Endothelial cell of umbilical vein (primary cell): Measurements from ENCODE around the gene MMP2.
A peak's percentile ranks its signal among the peaks of the same experiment; 100 is the strongest.

Source experiments
- CTCF ChIP-seq, 2 donors: IDR thresholded peaks; 1 replicate in 1 of 2; 2 replicates in 1 of 2; pipeline ENCODE4 v1.5.1; 2011; ENCODE audit warnings: low read length in 2 of 2, mild to moderate bottlenecking in 2 of 2, moderate library complexity in 2 of 2, control low read depth in 1 of 2, inconsistent platforms in 1 of 2, low read depth in 1 of 2; ENCODE audit not compliant: insufficient read depth in 1 of 2; ENCODE audit errors: extremely low read depth in 1 of 2
- EZH2 ChIP-seq: IDR thresholded peaks from 2 replicates; pipeline ENCODE4 v1.6.1; 2012; ENCODE audit warnings: borderline replicate concordance, low read depth, mild to moderate bottlenecking, moderate library complexity, low read length, inconsistent platforms; ENCODE audit not compliant: severe bottlenecking
- FOS ChIP-seq: IDR thresholded peaks from 2 replicates; pipeline ENCODE4 v1.6.1; 2011; ENCODE audit warnings: mild to moderate bottlenecking, low read length, moderate library complexity, borderline replicate concordance; ENCODE audit not compliant: insufficient read depth
- GATA2 ChIP-seq: IDR thresholded peaks from 2 replicates; pipeline ENCODE4 v1.7.0; 2011; ENCODE audit warnings: low read depth, mild to moderate bottlenecking, moderate library complexity, mixed read lengths, low read length; ENCODE audit not compliant: insufficient read length, insufficient read depth
- POLR2A ChIP-seq: IDR thresholded peaks from 2 replicates; pipeline ENCODE4 v1.6.1; 2012; ENCODE audit warnings: low read depth, mild to moderate bottlenecking, control low read depth, low read length
- POLR2AphosphoS5 ChIP-seq: IDR thresholded peaks from 2 replicates; pipeline ENCODE4 v1.6.1; 2012; ENCODE audit warnings: low read depth, mild to moderate bottlenecking, control low read depth, low read length, moderate library complexity; ENCODE audit not compliant: insufficient read depth
- TF ChIP-seq, protein P1 (sequence below): IDR thresholded peaks from 2 replicates; pipeline ENCODE4 v1.6.1; 2011; ENCODE audit not compliant: insufficient read depth, insufficient read length

DNA sequence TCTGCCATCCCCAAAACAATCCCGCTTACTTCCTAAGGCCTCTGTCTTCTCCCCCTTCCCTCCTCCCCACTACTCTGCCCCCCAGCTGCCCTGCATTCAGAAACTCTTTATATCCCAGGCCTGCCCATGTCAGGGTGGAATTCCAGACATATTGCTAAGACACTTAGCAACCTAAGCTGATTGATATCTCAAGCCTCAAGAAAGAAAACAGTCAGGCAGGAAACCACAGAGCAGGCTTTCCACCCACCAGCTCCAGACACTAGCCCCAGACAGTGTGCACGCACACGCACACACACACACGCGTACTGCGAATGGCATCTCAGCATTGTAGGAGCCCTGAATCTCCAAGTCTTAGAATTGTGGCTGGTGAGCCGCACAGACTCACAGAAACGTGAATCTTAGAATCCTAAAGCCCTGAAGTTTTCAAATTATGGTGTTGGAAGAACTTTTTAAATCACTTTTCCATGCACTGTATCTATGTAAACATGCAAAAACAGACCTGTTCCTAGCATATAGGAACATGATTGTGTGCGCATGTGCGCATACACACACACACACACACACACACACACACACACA is 21.0 kb downstream of the MMP2 start:
- no peak for TF ChIP-seq EZH2
- no peak for TF ChIP-seq CTCF (IDR thresholded peaks at IDR 0.05; ENCODE audit: extremely low read depth in 1 of 2, insufficient read depth in 1 of 2, low read depth in 1 of 2, low read length in 2 of 2)
- peak; percentile 80 for TF ChIP-seq POLR2AphosphoS5
- TF ChIP-seq POLR2A = peak; percentile 61
- TF ChIP-seq, protein P1, sequence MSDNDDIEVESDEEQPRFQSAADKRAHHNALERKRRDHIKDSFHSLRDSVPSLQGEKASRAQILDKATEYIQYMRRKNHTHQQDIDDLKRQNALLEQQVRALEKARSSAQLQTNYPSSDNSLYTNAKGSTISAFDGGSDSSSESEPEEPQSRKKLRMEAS = peak; percentile 52
- peak; percentile 67 for TF ChIP-seq FOS
- peak; percentile 99 for TF ChIP-seq GATA2
